GM12865 (cell line): ENCODE results near the gene VAC14.

ENCODE experiments used
- DNase-seq: peaks from one replicate; pipeline ENCODE4 v3.0.0; 2010; ENCODE audit warnings: low read depth
- H3K4me3 ChIP-seq: 2 replicates; pipeline ENCODE4 v1.5.1; 2011; ENCODE audit warnings: mild to moderate bottlenecking, low read depth, low read length, control low read depth
- TF ChIP-seq, protein P1 (sequence below): IDR thresholded peaks from 2 replicates; pipeline ENCODE4 v1.5.1; 2011; ENCODE audit warnings: low read length, control low read depth, low read depth, inconsistent platforms; ENCODE audit not compliant: insufficient read depth; ENCODE audit errors: missing control alignments

VAC14 gene

DNA sequence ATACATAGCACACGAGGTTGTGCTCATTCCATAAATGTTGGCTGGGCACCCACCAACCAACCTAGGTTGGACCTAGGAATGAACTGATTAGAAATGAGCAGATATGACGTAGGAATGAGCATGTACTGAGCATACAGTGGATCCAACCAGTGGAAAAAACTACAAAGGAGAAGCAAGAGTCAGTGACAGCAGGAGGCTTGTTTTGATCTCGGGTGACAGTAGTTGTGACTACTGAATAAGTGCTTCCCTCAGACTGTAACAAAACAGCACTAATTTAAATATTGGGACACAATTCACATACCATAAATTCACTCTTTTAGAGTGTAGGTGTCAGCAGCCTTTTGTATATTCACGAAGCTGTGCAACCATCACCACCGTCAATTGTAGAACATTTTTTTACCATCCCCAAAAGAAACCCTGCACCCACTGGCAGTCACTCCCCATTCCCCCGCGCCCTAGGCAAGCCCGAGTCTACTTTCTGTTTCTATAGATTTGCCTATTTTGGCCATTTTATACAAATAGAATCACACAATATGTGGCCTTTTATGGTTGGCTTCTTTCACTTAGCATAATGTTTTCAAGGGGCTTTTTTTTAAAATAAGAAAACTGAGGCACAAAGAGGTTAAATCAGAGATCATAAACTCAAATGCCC, 7.0 kb downstream of the VAC14 start:
- DNase-seq, result peak; percentile 51
- TF ChIP-seq, protein P1, sequence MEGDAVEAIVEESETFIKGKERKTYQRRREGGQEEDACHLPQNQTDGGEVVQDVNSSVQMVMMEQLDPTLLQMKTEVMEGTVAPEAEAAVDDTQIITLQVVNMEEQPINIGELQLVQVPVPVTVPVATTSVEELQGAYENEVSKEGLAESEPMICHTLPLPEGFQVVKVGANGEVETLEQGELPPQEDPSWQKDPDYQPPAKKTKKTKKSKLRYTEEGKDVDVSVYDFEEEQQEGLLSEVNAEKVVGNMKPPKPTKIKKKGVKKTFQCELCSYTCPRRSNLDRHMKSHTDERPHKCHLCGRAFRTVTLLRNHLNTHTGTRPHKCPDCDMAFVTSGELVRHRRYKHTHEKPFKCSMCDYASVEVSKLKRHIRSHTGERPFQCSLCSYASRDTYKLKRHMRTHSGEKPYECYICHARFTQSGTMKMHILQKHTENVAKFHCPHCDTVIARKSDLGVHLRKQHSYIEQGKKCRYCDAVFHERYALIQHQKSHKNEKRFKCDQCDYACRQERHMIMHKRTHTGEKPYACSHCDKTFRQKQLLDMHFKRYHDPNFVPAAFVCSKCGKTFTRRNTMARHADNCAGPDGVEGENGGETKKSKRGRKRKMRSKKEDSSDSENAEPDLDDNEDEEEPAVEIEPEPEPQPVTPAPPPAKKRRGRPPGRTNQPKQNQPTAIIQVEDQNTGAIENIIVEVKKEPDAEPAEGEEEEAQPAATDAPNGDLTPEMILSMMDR, result no peak
- H3K4me3 ChIP-seq, result peak overlapping the region; percentile 44

DNA sequence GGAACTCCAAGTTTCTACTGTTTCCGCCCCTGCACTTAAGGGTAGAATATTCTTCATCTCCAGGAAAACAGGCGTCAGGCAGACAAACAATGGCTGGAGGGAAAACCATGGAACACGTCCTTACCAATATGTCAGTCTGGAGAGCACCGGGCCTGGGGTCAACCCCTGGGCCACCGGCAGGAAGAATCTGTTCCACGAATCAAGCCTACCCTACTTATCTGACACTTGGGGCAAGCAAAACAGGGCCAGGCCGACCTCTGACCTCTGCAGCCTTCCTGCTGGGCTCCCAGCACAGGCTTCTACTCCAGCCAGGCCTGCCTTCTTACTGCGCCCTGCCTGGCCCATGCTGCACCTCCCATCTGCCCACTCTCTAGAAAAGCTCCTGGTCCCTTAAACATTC, 10.1 kb downstream of the VAC14 start:
- DNase-seq, result no peak
- TF ChIP-seq, protein P1, result no peak

DNA sequence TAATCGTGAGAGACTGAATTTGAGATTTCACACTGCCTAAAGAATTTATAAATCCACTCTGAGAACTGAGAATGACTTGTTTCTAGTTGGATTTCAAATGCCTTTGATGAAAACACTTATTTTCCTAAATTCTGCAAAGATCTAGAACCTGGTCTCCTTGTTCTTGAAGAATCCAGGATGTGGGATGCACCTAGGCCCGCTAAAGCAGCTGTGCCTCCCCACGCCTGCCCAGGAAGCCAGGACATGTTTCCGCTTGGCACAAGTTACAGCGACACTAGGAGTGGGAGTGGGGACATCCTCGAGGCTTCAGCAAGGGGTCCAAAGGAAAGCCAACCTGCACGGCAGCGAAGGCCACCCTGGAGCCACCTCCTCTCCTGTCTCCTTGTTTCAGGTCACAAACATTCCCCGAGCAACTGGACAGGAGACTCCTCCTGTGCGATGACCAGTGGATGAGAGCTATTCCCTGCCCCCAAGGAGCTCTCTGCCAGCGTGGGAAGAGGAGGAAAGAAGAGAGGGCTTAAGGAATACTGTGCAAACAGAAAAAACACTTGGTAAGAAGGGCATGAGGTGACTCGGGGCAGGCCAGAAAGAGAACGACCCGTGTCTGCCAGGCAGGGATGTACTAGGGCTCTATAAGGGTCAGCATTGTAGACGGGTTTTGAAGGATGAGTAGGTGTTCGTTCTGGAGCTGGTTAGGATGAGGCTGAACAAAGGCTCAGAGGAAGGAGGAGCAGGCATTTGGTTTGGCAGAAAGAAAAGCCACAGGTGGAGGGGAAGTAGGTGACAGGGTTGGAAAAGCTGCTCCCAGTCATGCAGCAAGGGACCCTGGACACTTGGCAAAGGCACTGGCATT, 11.1 kb downstream of the VAC14 start:
- TF ChIP-seq, protein P1, result no peak
- no peak overlapping the region for H3K4me3 ChIP-seq
- DNase-seq, result no peak

More for the DNA sequence above, 10.1 kb downstream of the VAC14 start:
- H3K4me3 ChIP-seq, result no peak overlapping the region

DNA sequence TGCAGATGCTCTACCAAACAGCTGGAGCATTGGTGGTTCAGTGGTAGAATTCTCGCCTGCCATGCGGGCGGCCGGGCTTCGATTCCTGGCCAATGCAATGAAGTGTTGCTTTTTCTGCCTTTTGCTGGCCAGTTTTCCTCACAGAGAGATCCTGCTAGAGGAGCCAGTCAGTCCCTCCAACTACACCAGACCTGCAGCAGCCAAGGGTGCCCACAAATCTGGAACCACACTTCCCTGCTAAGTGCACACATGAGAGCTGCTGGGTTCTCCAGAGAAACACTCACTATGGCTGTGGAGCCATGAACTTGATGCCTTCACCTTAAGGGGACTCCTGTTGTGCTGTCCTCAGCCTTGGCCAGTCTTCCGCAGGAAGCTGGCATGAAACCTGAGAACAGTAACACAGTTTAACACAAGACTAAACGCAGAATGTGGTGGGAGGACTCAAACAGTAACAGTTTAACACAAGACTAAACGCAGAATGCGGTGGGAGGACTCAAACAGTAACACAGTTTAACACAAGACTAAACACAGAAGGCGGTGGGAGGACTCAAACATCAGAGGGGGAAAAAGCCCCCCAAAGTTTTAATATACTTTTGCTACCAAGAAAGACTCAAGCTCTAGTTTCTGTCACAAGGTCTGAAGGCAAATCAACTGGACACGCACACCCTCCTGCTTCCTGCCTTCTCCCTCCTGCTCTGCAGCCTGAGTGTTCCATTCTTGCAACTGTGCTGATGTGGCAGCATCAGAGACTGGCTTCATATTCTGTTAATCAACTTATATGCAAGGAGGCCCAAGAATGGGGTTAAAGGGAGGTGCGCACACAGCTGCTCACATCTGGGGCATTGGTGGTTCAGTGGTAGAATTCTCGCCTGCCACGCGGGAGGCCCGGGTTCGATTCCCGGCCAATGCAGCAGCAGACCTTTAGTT, 12.0 kb downstream of the VAC14 start:
- TF ChIP-seq, protein P1, result no peak
- no peak for DNase-seq

DNA sequence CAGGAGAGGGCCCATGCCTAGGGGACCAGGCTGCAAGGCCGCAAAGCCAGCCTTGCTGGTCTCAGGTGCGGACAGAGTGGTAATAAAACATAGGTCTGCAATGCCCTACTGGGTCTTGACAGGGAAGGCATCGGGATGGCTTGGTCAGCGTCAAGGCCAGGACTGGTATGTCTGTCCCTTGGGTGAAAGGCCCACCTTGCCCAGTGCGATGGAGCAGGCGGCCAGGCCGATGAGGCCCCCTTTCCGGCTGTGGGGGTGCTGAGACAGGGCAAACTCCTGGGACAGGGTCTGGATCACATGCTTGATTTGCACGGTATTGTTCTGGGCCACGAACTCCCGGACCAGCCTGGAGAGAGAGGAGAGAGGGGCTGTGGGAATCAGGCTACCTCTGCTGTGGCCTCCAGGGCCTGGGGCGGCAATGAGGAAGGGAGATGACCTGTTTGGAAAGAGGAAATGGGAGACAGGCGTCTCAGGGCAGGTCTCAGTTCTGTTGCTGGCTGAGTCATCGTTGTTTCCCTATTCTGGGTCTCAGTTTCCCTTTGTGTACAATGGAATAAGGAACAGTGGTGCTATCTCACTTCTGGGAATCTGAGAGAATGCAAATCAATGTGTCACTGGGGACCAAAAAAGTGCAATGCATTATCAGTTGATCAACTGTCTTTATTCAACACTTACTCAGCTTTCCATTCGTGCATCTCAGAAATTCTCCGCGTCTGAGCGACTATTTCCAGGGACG, 14.8 kb downstream of the VAC14 start:
- H3K4me3 ChIP-seq, result no peak overlapping the region
- TF ChIP-seq, protein P1, result no peak

More for the DNA sequence above, 12.0 kb downstream of the VAC14 start:
- no peak overlapping the region for H3K4me3 ChIP-seq

More for the DNA sequence above, 14.8 kb downstream of the VAC14 start:
- no peak for DNase-seq
